Stomach (tissue), 4 donors: ENCODE results near the gene EDARADD.

ENCODE experiments used
- CTCF ChIP-seq, 7 experiments: fragments of 450-650 bp in 4 of 7; fragments of 200-600 bp in 3 of 7; sonication (generic) in 3 of 7; IDR thresholded peaks; one replicate each; pipeline ENCODE4 v1.5.1; 2016 to 2019; ENCODE audit warnings: antibody characterized with exemption in 7 of 7, control low read depth in 2 of 7, mild to moderate bottlenecking in 1 of 7
- POLR2A ChIP-seq, 4 donors: fragments of 450-650 bp; IDR thresholded peaks; one replicate each; pipeline ENCODE4 v1.6.1; 2016; ENCODE audit warnings: antibody characterized with exemption in 4 of 4, control low read depth in 2 of 4, mild to moderate bottlenecking in 1 of 4, moderate library complexity in 1 of 4

- no peak for TF ChIP-seq POLR2A (IDR thresholded peaks at IDR 0.05)
- TF ChIP-seq CTCF (IDR thresholded peaks at IDR 0.05), result no peak
These were observed 100.0 kb downstream of the EDARADD start for GRCh38 chr1:236494082-236494481.
